ENCODE results near the gene SEC62.

SEC62 gene

DNA sequence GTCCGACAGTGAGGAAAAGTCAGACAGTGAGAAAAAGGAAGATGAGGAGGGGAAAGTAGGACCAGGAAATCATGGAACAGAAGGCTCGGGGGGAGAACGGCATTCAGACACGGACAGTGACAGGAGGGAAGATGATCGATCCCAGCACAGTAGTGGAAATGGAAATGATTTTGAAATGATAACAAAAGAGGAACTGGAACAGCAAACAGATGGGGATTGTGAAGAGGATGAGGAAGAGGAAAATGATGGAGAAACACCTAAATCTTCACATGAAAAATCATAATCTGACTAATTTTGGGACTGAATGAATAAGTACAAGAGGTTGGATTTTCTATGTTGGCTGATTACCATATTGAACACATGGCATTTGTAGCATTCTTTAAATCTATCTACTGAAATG lies 26.2 kb downstream of the SEC62 start:
- no peak overlapping the region for H3K9ac ChIP-seq (ENCODE audit: low read depth in 1 of 2, low read length in 2 of 2)
- H3K9me3 ChIP-seq (ENCODE audit: control insufficient read depth in 2 of 2, low read length in 2 of 2), result no peaks in the 10 kb centered on the region
- H3K4me1 ChIP-seq (ENCODE audit: control insufficient read depth in 2 of 2, insufficient read depth in 2 of 2, low read length in 2 of 2), result no peaks in the 10 kb centered on the region
- no peak overlapping the region for H3K4me3 ChIP-seq (ENCODE audit: low read length in 2 of 2)
- H3K27ac ChIP-seq (ENCODE audit: low read depth in 2 of 2, low read length in 2 of 2), result no peak overlapping the region
- peaks cover 32 to 34% of the 10 kb centered on the region in 2 donors for H3K36me3 ChIP-seq (ENCODE audit: control insufficient read depth in 2 of 2, insufficient read depth in 2 of 2, low read length in 2 of 2)
- no peaks in the 10 kb centered on the region for H3K27me3 ChIP-seq (ENCODE audit: control insufficient read depth in 2 of 2, insufficient read depth in 2 of 2, low read length in 2 of 2)

DNA sequence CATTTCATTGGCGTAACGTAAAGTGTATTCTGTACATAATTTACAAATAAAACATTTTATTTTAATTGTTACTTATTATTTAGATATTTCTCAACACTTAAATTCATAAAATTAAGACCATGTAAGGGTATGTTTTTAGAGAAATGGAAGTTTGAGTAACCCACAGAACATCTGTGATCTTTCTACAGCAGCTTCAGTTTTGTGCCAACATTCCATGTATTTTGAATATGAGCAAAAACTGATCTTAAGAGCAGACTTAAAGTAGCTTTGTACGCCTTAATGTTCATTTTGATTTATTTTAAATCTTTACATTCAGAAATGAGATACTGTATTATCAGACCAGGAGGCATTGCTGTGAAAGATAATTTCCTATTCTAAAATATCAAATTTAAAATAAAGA lies 27.2 kb downstream of the SEC62 start:
- no peaks in the 10 kb centered on the region for H3K9me3 ChIP-seq (ENCODE audit: control insufficient read depth in 2 of 2, low read length in 2 of 2)
- H3K4me1 ChIP-seq (ENCODE audit: control insufficient read depth in 2 of 2, insufficient read depth in 2 of 2, low read length in 2 of 2), result no peaks in the 10 kb centered on the region
- no peak overlapping the region for H3K4me3 ChIP-seq (ENCODE audit: low read length in 2 of 2)
- no peak overlapping the region for H3K9ac ChIP-seq (ENCODE audit: low read depth in 1 of 2, low read length in 2 of 2)
- no peak overlapping the region for H3K27ac ChIP-seq (ENCODE audit: low read depth in 2 of 2, low read length in 2 of 2)
- no peaks in the 10 kb centered on the region for H3K27me3 ChIP-seq (ENCODE audit: control insufficient read depth in 2 of 2, insufficient read depth in 2 of 2, low read length in 2 of 2)
- H3K36me3 ChIP-seq (ENCODE audit: control insufficient read depth in 2 of 2, insufficient read depth in 2 of 2, low read length in 2 of 2), result peaks cover 28 to 29% of the 10 kb centered on the region in 2 donors

DNA sequence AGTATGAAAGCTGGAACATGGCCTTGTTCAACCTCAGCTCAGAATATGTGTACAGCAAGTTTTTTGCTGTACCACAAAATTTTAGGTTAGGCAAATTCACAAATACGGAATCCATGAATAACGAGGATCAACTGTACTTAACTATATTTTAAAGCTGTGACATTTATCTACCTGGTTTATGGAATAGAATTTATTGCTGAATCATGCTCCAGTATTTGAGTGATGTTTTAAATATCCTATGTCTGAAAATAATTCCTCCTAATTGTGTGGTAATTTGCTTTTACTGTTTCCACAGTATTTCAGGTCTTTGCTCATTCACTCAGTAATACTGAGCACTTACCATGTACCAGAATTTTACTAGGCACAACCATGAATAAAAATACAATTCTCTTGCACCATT lies 29.5 kb downstream of the SEC62 start:
- H3K27me3 ChIP-seq (ENCODE audit: control insufficient read depth in 2 of 2, insufficient read depth in 2 of 2, low read length in 2 of 2), result no peaks in the 10 kb centered on the region
- H3K36me3 ChIP-seq (ENCODE audit: control insufficient read depth in 2 of 2, insufficient read depth in 2 of 2, low read length in 2 of 2), result peaks cover 19 to 27% of the 10 kb centered on the region in 2 donors
- no peaks in the 10 kb centered on the region for H3K9me3 ChIP-seq (ENCODE audit: control insufficient read depth in 2 of 2, low read length in 2 of 2)
- H3K9ac ChIP-seq (ENCODE audit: low read depth in 1 of 2, low read length in 2 of 2), result no peak overlapping the region
- no peaks in the 10 kb centered on the region for H3K4me1 ChIP-seq (ENCODE audit: control insufficient read depth in 2 of 2, insufficient read depth in 2 of 2, low read length in 2 of 2)
- no peak overlapping the region for H3K27ac ChIP-seq (ENCODE audit: low read depth in 2 of 2, low read length in 2 of 2)
- no peak overlapping the region for H3K4me3 ChIP-seq (ENCODE audit: low read length in 2 of 2)

DNA sequence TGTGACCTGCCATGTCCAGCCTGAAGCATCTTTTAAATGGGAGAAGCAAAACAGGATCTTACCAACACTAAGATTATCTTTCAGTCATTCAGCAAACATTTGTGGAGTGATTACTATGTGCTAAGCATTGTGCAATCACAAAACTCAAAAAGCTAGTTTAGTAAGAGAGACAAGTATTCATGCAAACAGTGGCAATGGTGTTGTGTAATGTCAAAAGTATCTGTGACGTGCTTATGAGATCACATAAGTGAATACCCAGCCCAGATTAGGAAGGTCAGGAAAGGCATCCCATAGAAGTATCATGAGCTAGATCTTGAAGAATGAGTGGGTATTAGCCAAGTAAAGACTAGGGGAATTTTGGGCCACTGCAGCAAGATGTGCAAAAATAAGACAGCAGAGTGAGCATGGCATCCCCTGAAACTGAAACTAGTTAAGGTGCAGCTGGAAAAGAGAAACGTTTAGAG lies 32.1 kb downstream of the SEC62 start:
- Histone ChIP-seq H3K9me3 (ENCODE audit: control insufficient read depth in 2 of 2, low read length in 2 of 2) (no peaks in the 10 kb centered on the region), H3K27ac (ENCODE audit: low read depth in 2 of 2, low read length in 2 of 2) (no peak overlapping the region), H3K36me3 (ENCODE audit: control insufficient read depth in 2 of 2, insufficient read depth in 2 of 2, low read length in 2 of 2) (peaks cover 3 to 8% of the 10 kb centered on the region in 2 donors), H3K4me3 (ENCODE audit: low read length in 2 of 2) (no peak overlapping the region), H3K9ac (ENCODE audit: low read depth in 1 of 2, low read length in 2 of 2) (no peak overlapping the region), H3K4me1 (ENCODE audit: control insufficient read depth in 2 of 2, insufficient read depth in 2 of 2, low read length in 2 of 2) (no peaks in the 10 kb centered on the region), H3K27me3 (ENCODE audit: control insufficient read depth in 2 of 2, insufficient read depth in 2 of 2, low read length in 2 of 2) (no peaks in the 10 kb centered on the region)

DNA sequence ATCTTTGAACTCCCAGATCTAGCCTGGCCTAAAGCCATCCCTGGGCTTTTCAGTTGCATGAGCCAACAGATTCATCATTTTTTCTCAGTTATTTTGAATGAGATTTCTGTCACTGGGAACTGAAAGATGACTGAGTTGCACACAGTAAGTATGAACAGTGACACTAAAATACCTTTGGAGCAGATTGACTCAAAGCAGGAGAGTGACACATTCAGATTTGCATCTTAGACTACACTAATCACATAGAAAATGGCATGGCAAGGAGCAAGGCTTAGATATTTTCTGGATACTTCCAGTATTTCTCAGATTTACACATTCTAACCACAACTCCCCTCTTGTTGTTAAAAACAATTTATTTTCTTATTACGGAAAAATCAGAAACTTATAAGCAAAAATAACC lies 32.8 kb downstream of the SEC62 start:
- Histone ChIP-seq H3K27ac (ENCODE audit: low read depth in 2 of 2, low read length in 2 of 2) (no peak overlapping the region), H3K9me3 (ENCODE audit: control insufficient read depth in 2 of 2, low read length in 2 of 2) (no peaks in the 10 kb centered on the region), H3K9ac (ENCODE audit: low read depth in 1 of 2, low read length in 2 of 2) (no peak overlapping the region), H3K27me3 (ENCODE audit: control insufficient read depth in 2 of 2, insufficient read depth in 2 of 2, low read length in 2 of 2) (no peaks in the 10 kb centered on the region), H3K36me3 (ENCODE audit: control insufficient read depth in 2 of 2, insufficient read depth in 2 of 2, low read length in 2 of 2) (peaks cover 0 to 4% of the 10 kb centered on the region in 2 donors), H3K4me3 (ENCODE audit: low read length in 2 of 2) (no peak overlapping the region), H3K4me1 (ENCODE audit: control insufficient read depth in 2 of 2, insufficient read depth in 2 of 2, low read length in 2 of 2) (no peaks in the 10 kb centered on the region)

DNA sequence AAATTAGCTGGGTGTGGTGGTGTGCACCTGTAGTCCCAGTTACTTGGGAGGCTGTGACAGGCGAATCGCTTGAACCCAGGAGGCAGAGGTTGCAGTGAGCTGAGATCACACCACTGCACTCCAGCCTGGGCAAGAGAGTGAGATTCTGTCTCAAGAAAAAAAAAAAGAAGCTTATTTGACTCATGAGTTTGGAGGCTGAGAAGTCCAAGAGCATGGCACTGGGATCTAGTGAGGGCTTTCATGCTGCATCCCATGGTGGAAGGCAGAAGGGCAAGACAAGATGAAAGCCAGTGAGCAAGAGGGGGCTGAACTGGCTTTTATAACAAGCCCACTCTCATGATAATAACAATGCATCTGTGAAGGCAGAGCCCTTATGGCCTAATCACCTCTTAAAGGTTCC lies 33.4 kb downstream of the SEC62 start:
- H3K4me1 ChIP-seq (ENCODE audit: control insufficient read depth in 2 of 2, insufficient read depth in 2 of 2, low read length in 2 of 2), result no peaks in the 10 kb centered on the region
- H3K27ac ChIP-seq (ENCODE audit: low read depth in 2 of 2, low read length in 2 of 2), result no peak overlapping the region
- no peak overlapping the region for H3K9ac ChIP-seq (ENCODE audit: low read depth in 1 of 2, low read length in 2 of 2)
- H3K27me3 ChIP-seq (ENCODE audit: control insufficient read depth in 2 of 2, insufficient read depth in 2 of 2, low read length in 2 of 2), result no peaks in the 10 kb centered on the region
- H3K9me3 ChIP-seq (ENCODE audit: control insufficient read depth in 2 of 2, low read length in 2 of 2), result no peaks in the 10 kb centered on the region
- peaks cover 0 to 3% of the 10 kb centered on the region in 2 donors for H3K36me3 ChIP-seq (ENCODE audit: control insufficient read depth in 2 of 2, insufficient read depth in 2 of 2, low read length in 2 of 2)
- H3K4me3 ChIP-seq (ENCODE audit: low read length in 2 of 2), result no peak overlapping the region

DNA sequence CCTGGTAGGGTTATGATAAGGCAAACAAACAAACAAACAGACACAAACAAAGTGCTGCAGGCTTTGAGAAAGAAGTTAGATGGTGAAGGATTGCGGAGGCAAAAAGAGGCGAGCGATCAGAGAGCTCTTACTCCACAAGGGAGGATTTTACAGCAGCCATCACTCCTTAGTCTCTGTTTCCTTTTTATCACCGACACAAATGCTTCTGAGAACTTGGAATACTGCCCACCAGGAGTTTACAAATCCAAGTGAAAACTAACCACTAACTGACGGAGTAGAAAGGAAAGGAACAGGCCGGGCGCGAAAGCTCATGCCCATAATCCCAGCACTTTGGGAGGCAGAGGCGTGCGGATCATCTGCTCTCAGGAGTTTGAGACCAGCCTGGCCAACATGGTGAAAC lies 35.6 kb downstream of the SEC62 start:
- Histone ChIP-seq H3K4me1 (ENCODE audit: control insufficient read depth in 2 of 2, insufficient read depth in 2 of 2, low read length in 2 of 2) (no peaks in the 10 kb centered on the region), H3K36me3 (ENCODE audit: control insufficient read depth in 2 of 2, insufficient read depth in 2 of 2, low read length in 2 of 2) (no peaks in the 10 kb centered on the region), H3K9ac (ENCODE audit: low read depth in 1 of 2, low read length in 2 of 2) (no peak overlapping the region), H3K9me3 (ENCODE audit: control insufficient read depth in 2 of 2, low read length in 2 of 2) (no peaks in the 10 kb centered on the region), H3K27ac (ENCODE audit: low read depth in 2 of 2, low read length in 2 of 2) (no peak overlapping the region), H3K27me3 (ENCODE audit: control insufficient read depth in 2 of 2, insufficient read depth in 2 of 2, low read length in 2 of 2) (no peaks in the 10 kb centered on the region), H3K4me3 (ENCODE audit: low read length in 2 of 2) (no peak overlapping the region)

DNA sequence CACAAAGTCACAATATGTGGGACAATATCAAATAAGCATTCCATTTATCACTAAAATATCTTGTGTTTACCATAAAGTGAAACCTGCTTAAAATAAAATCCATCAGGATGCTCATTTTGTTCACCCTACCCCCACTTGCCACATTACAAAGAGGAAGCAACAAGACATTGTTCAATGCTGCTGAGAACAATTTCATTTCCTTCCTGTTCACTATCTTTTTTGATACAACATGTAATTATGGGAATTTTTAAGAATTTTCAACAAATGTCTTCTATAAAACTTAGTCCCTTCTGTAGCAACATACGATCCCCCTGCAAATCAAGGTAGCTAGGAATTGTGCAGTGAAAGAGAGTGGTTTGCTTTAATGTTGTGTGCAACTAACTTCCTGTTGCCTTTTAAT lies 36.3 kb downstream of the SEC62 start:
- Histone ChIP-seq H3K4me1 (ENCODE audit: control insufficient read depth in 2 of 2, insufficient read depth in 2 of 2, low read length in 2 of 2) (no peaks in the 10 kb centered on the region), H3K27me3 (ENCODE audit: control insufficient read depth in 2 of 2, insufficient read depth in 2 of 2, low read length in 2 of 2) (no peaks in the 10 kb centered on the region), H3K9me3 (ENCODE audit: control insufficient read depth in 2 of 2, low read length in 2 of 2) (no peaks in the 10 kb centered on the region), H3K27ac (ENCODE audit: low read depth in 2 of 2, low read length in 2 of 2) (no peak overlapping the region), H3K4me3 (ENCODE audit: low read length in 2 of 2) (no peak overlapping the region), H3K9ac (ENCODE audit: low read depth in 1 of 2, low read length in 2 of 2) (no peak overlapping the region), H3K36me3 (ENCODE audit: control insufficient read depth in 2 of 2, insufficient read depth in 2 of 2, low read length in 2 of 2) (no peaks in the 10 kb centered on the region)

DNA sequence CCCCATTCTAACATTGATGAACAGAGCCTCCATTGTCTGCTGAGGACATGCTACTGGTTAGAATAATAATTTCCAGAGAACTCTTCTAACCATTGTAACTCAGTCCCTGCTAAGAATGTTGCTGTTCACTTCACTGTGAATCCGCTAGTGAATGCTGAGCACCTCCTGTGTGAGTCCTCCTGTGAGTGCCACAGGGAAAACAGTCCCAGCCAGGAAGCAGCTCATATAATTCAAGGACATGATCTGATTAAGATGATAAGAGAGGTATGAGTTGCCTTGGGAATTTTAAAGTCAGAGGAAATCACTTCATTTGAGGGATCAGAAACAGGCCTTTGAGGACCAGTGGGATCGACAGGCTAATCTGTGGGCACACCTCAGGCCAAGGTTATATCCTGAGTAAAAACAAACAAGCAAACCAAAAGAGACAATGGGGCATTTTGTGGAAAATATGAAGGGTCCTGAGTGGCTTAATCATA lies 37.3 kb downstream of the SEC62 start:
- no peak overlapping the region for H3K4me3 ChIP-seq (ENCODE audit: low read length in 2 of 2)
- H3K36me3 ChIP-seq (ENCODE audit: control insufficient read depth in 2 of 2, insufficient read depth in 2 of 2, low read length in 2 of 2), result no peaks in the 10 kb centered on the region
- H3K27ac ChIP-seq (ENCODE audit: low read depth in 2 of 2, low read length in 2 of 2), result no peak overlapping the region
- no peak overlapping the region for H3K9ac ChIP-seq (ENCODE audit: low read depth in 1 of 2, low read length in 2 of 2)
- H3K27me3 ChIP-seq (ENCODE audit: control insufficient read depth in 2 of 2, insufficient read depth in 2 of 2, low read length in 2 of 2), result no peaks in the 10 kb centered on the region
- no peaks in the 10 kb centered on the region for H3K9me3 ChIP-seq (ENCODE audit: control insufficient read depth in 2 of 2, low read length in 2 of 2)
- no peaks in the 10 kb centered on the region for H3K4me1 ChIP-seq (ENCODE audit: control insufficient read depth in 2 of 2, insufficient read depth in 2 of 2, low read length in 2 of 2)

DNA sequence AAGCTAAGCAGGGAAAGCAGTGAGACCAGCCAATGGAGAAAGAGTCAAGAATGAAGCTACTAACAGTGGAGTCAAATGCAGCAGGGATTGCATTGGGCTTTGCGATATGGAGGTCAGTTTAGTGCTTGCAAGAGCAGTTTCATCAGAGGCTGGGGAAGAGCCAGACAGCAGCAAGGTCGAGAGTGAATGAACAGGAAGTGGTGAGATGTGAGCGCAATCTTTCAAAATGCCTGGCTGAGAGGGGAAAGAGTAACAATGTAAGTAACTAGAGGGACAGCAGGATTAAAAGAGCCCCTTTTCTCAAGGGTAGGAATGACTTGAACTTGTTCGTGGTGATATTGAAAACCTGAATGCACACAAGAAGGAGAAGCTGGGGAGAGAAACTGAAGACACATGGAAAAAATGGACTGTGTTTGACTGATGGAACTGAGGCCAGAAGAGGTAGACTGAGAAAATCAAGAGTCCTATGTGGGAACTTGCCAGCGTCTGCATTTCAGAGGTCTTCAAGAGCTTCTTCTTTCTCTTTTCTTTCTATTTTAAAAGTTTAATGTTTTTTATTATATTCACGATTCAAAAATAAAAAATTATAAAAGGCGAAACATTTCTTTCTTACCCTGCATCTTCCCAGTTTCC lies 40.5 kb downstream of the SEC62 start:
- no peak overlapping the region for H3K4me3 ChIP-seq (ENCODE audit: low read length in 2 of 2)
- no peaks in the 10 kb centered on the region for H3K4me1 ChIP-seq (ENCODE audit: control insufficient read depth in 2 of 2, insufficient read depth in 2 of 2, low read length in 2 of 2)
- no peaks in the 10 kb centered on the region for H3K36me3 ChIP-seq (ENCODE audit: control insufficient read depth in 2 of 2, insufficient read depth in 2 of 2, low read length in 2 of 2)
- H3K27me3 ChIP-seq (ENCODE audit: control insufficient read depth in 2 of 2, insufficient read depth in 2 of 2, low read length in 2 of 2), result no peaks in the 10 kb centered on the region
- H3K9me3 ChIP-seq (ENCODE audit: control insufficient read depth in 2 of 2, low read length in 2 of 2), result no peaks in the 10 kb centered on the region
- no peak overlapping the region for H3K27ac ChIP-seq (ENCODE audit: low read depth in 2 of 2, low read length in 2 of 2)
- no peak overlapping the region for H3K9ac ChIP-seq (ENCODE audit: low read depth in 1 of 2, low read length in 2 of 2)

Measured in mucosa of rectum (tissue), 2 donors.